Stimulated activated CD8-positive, alpha-beta memory T cell treated with anti-CD3 and anti-CD28 coated beads, Interleukin-15, amount 100 ng/mL, for 4 hours (primary cell): ENCODE measurements around the gene ARID3B.

Experiments
- DNase-seq, 2 donors: peaks; one replicate each; pipeline ENCODE4 v3.0.0-alpha.2; 2020; ENCODE audit warnings: low read depth in 2 of 2

Gene ARID3B

GRCh38 chr15:74642348-74642733, 101.3 kb downstream of the ARID3B start:
- no peak for DNase-seq

GRCh38 chr15:74642734-74643664, 102.0 kb downstream of the ARID3B start:
- no peak for DNase-seq

GRCh38 chr15:74643665-74644204, 102.7 kb downstream of the ARID3B start:
- DNase-seq, result no peak

- no peak for DNase-seq
These were observed 105.5 kb downstream of the ARID3B start for GRCh38 chr15:74646480-74646879.
